K562 (cell line): ENCODE measurements around the gene USP4. TPM values are rescaled to one million over a fixed set of nuclear protein-coding genes. Genes with fewer than 3 reads are reported as not detected.
"Not testable (repeated sequence)": the region's sequence is repeated elsewhere in the genome, so short reads cannot be mapped to it uniquely, and the experiment has no call there.

Experiments
- ATAC-seq: fragments of 200-7000 bp; cut with Tn5 transposase; 3 replicates; pipeline ENCODE4 v1.9.1; 2020; ENCODE audit warnings: moderate library complexity
- BruUV-seq: library from RNA; stranded (reverse); fragments of 400-500 nt; replicated peaks from 2 replicates; lab custom pipeline; 2021; lab: Mats Ljungman, UMichigan
- CTCF ChIA-PET: fragments of 300-600 bp; formaldehyde crosslinking; extraction: SDS; loops from one replicate; lab custom pipeline; 2021; ENCODE audit warnings: low intra/inter-chr PET ratio; lab: Yijun Ruan, JAX
- POLR2A ChIA-PET: fragments of 300-600, 350-650 bp; sonication (Branson Sonifier 250); formaldehyde crosslinking; extraction: SDS; loops from one replicate; lab custom pipeline; 2021; ENCODE audit warnings: antibody characterized with exemption, inconsistent platforms; lab: Yijun Ruan, JAX
- DNase-seq, 4 experiments: peaks; one replicate each; pipeline versions ENCODE4 v3.0.0 to v3.0.0-alpha.2; 2011 to 2018; ENCODE audit warnings: low spot score in 3 of 4, mixed read lengths in 3 of 4; ENCODE audit errors: extremely low read depth in 1 of 4
- FAIRE-seq: peaks from 2 replicates; lab custom pipeline; 2011; peaks lifted over from hg19 to GRCh38; lab: Jason Lieb, UNC
- H2AFZ ChIP-seq: 2 replicates; pipeline ENCODE4 v1.6.0; 2011; ENCODE audit warnings: low read depth, low read length, control low read depth, inconsistent platforms
- H3K27ac ChIP-seq: fragments of 200-600 bp; 3 replicates; pipeline ENCODE4 v1.8.0; 2011; ENCODE audit warnings: low read depth, mild to moderate bottlenecking, control low read depth, inconsistent platforms, low read length, moderate library complexity, mixed read lengths; ENCODE audit errors: extremely low read depth
- H3K27me3 ChIP-seq, 2 experiments: fragments of 300-600 bp in 1 of 2; 2 replicates in 1 of 2; 3 replicates in 1 of 2; pipeline versions ENCODE4 v1.6.0 to v1.8.0; 2011; ENCODE audit warnings: inconsistent platforms in 2 of 2, low read length in 2 of 2, mild to moderate bottlenecking in 1 of 2, mixed read lengths in 1 of 2, moderate library complexity in 1 of 2; ENCODE audit not compliant: control insufficient read depth in 2 of 2, insufficient read depth in 2 of 2
- H3K36me3 ChIP-seq: fragments of 300-600 bp; 3 replicates; pipeline ENCODE4 v1.8.0; 2011; ENCODE audit warnings: mild to moderate bottlenecking, low read length, inconsistent platforms; ENCODE audit not compliant: control insufficient read depth, insufficient read depth
- H3K4me1 ChIP-seq, 2 experiments: fragments of 200-600 bp in 1 of 2; replicated peaks in 1 of 2; 2 replicates in 1 of 2; 3 replicates in 1 of 2; pipeline versions ENCODE4 v1.5.1 to v1.8.0; 2011; ENCODE audit warnings: inconsistent platforms in 2 of 2, low read length in 2 of 2, mild to moderate bottlenecking in 1 of 2, mixed read lengths in 1 of 2, moderate library complexity in 1 of 2; ENCODE audit not compliant: control insufficient read depth in 2 of 2, insufficient read depth in 2 of 2
- H3K4me2 ChIP-seq: 2 replicates; pipeline ENCODE4 v1.6.1; 2011; ENCODE audit warnings: low read length, control low read depth, inconsistent platforms, mixed read lengths; ENCODE audit not compliant: insufficient read depth
- H3K4me3 ChIP-seq: fragments of 200-600 bp; sonication (generic), shearing (Covaris generic); 2 replicates; pipeline ENCODE4 v1.5.1; 2016; ENCODE audit warnings: control low read depth, inconsistent platforms
- H3K79me2 ChIP-seq: fragments of 200-600 bp; 3 replicates; pipeline ENCODE4 v1.8.0; 2011; ENCODE audit warnings: low read length, inconsistent platforms; ENCODE audit not compliant: control insufficient read depth, insufficient read depth
- H3K9ac ChIP-seq, 2 experiments: 2 replicates each; pipeline versions ENCODE4 v1.6.0 to v1.6.1; 2011; ENCODE audit warnings: low read depth in 2 of 2, low read length in 2 of 2, control low read depth in 1 of 2, inconsistent platforms in 1 of 2, mild to moderate bottlenecking in 1 of 2, mixed read lengths in 1 of 2; ENCODE audit not compliant: insufficient read depth in 1 of 2
- H3K9me1 ChIP-seq: one replicate; pipeline ENCODE4 v1.6.0; 2011; ENCODE audit warnings: inconsistent platforms, mild to moderate bottlenecking, low read length, moderate library complexity; ENCODE audit not compliant: control insufficient read depth, insufficient read depth
- H3K9me3 ChIP-seq: replicated peaks from 2 replicates; pipeline ENCODE4 v1.5.1; 2011; ENCODE audit warnings: low read depth, low read length, inconsistent platforms; ENCODE audit not compliant: control insufficient read depth, insufficient read depth
- H4K20me1 ChIP-seq: replicated peaks from 2 replicates; pipeline ENCODE4 v1.6.1; 2011; ENCODE audit warnings: low read length, inconsistent platforms, mixed read lengths; ENCODE audit not compliant: control insufficient read depth, insufficient read depth
- POLR2G ChIP-seq: fragments of 200-400 bp; formaldehyde crosslinking; IDR thresholded peaks from 2 replicates; pipeline ENCODE4 v1.6.1; 2017; ENCODE audit warnings: low read depth, mild to moderate bottlenecking, antibody characterized with exemption, low read length, moderate library complexity
- RBM22 ChIP-seq: fragments of 200-400 bp; formaldehyde crosslinking; IDR thresholded peaks from 2 replicates; pipeline ENCODE4 v1.6.1; 2018; ENCODE audit warnings: low read length, low read depth; ENCODE audit not compliant: poor library complexity, severe bottlenecking
- WGBS: fragments of 100-300 bp; shearing (Covaris generic); methylation state at CpG from one replicate; pipeline ENCODE4 v1.1.6; 2016; ENCODE audit warnings: low coverage, mixed read lengths; ENCODE audit not compliant: insufficient coverage; ENCODE audit errors: missing lambda C conversion rate; 5-methylcytosine and 5-hydroxymethylcytosine counted together
- in situ Hi-C: fragments of 300-500 bp; cut with MboI; formaldehyde crosslinking; loops from 4 replicates; pipeline ENCODE4 v1.15.0; 2018; ENCODE audit warnings: inconsistent platforms, mixed read lengths
- intact Hi-C: fragments of 100-400 bp; cut with micrococcal nuclease; formaldehyde crosslinking; loops from 2 replicates; pipeline ENCODE4 v1.14.2; 2022
- polyA plus RNA-seq, 8 experiments: library from polyadenylated mRNA; depleted of rRNA in 4 of 8; stranded (reverse) in 5 of 8; unstranded in 3 of 8; fragments of >200 nt; fragmentation: Nextera tagmentation in 2 of 8; fragmentation: Illumina TruSeq in 1 of 8; extraction: Ambion mirVana in 2 of 8; extraction: Trizol in 1 of 8; gene quantifications; 2 replicates each; pipeline versions ENCODE4 v1.2.1 to v1.2.3, GENCODE V29; 2011 to 2014; ENCODE audit warnings: inconsistent platforms in 1 of 8, missing spikeins in 1 of 8
- total RNA-seq, 7 experiments: library from RNA; depleted of rRNA in 6 of 7; stranded (reverse); fragments of >200 nt in 6 of 7; fragmentation: Illumina TruSeq in 2 of 7; extraction: Trizol in 2 of 7; gene quantifications; 2 replicates each; pipeline versions ENCODE4 v1.2.1 to v1.2.3, GENCODE V29; 2011 to 2021; ENCODE audit warnings: low replicate concordance in 1 of 7

Gene USP4
- total and polyA plus RNA-seq, 9 of the 15 experiments (the other 6 are each of a cell fraction or from before 2014, with no cell fraction given) = 11.8 to 40.4 (median 22.9) TPM

DNA sequence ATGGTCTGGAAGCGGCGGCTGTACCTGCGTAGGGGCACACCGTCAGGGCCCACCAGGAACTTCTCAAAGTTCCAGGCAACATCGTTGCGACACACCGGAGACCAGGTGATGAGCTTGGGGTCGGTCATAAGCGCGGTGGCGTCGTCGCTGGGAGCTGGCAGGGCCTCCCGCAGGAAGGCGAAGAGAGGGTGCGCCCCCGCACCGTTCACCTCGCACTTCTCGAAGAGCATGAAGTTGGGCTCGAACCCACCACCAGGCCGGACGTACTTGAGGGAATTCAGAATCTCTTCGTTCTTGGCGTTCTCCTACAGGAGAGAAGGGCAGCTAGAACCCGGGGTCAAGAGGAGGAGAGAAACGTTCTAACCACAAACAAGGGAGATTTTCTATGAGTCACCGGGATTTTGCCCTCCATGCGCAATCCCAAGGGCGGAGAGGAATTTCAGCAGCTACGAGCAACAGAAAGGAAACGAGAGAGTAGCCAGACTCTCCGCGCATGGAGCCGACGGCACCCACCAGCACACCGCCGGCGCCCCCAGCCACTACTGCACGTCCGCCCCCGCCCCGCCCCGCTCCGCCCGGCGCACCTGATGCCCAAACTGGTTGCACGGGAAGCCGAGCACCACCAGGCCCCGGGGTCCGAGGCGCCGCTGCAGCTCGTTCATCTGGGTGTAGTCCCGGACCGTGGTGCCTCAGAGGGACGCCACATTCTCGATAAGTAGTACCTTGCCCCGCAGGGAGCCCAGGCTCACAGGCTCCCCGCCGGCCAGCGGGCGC, 17.8 kb upstream of the USP4 start:
- H3K9me3 ChIP-seq, H3K9me1 ChIP-seq, POLR2A ChIA-PET, H3K4me3 ChIP-seq, H3K4me2 ChIP-seq, ATAC-seq, H3K9ac ChIP-seq, H3K4me1 ChIP-seq, BruUV-seq, H4K20me1 ChIP-seq, H3K27ac ChIP-seq, CTCF ChIA-PET, FAIRE-seq, H2AFZ ChIP-seq, intact Hi-C loops, H3K27me3 ChIP-seq, DNase-seq, H3K79me2 ChIP-seq, in situ Hi-C loops: not testable (repeated sequence)
- peaks cover 52% of the 10 kb centered on the region; the same call in 2 of the 3 replicates for H3K36me3 ChIP-seq
- 90% methylated on average over 13 of the region's 63 CpGs for WGBS
- TF ChIP-seq RBM22 = peak; percentile 23
- peak; percentile 45 for TF ChIP-seq POLR2G

DNA sequence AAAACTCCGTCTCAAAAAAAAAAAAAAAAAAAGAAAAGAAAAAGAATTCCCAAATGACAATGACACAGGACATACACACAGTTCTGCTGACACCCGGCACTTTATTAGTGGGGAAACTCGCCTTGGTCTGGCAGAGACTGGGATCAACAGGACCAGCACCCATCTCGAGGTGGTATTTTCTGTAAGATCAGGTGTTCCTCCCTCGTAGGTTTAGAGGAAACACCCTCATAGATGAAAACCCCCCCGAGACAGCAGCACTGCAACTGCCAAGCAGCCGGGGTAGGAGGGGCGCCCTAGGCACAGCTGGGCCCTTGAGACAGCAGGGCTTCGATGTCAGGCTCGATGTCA, 17.2 kb upstream of the USP4 start:
- intact Hi-C loops, FAIRE-seq, H3K4me1 ChIP-seq, H3K79me2 ChIP-seq, ATAC-seq, H3K9me1 ChIP-seq, POLR2A ChIA-PET, BruUV-seq, H4K20me1 ChIP-seq, in situ Hi-C loops, CTCF ChIA-PET, H2AFZ ChIP-seq, H3K4me2 ChIP-seq, H3K4me3 ChIP-seq, H3K9me3 ChIP-seq, H3K27me3 ChIP-seq, DNase-seq, H3K27ac ChIP-seq, H3K9ac ChIP-seq: not testable (repeated sequence)
- H3K36me3 ChIP-seq = peaks cover 47% of the 10 kb centered on the region; the same call in 2 of the 3 replicates
- WGBS = 82% methylated on average over 5 of the region's 10 CpGs
